ENCODE data around the gene MRPS6.

DNA sequence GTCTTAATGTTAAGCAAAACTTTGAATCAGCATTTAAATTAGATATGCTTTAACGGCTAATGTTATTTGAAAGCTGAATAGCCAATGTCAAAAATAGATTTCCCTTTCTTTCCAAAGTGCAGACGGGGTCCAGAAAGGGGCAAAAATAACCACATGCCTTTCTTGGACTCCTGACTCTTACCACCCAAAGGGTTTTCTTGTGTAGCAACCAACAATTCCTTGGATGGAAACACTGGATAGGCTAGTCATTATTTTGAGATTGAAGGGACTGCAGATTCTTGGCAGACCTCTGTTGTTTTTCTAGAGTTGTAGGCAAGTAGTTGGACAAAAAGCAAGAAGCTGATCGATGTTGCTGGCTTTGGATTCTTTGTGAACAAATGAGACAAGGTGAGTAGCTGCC lies 107.0 kb downstream of the MRPS6 start:
- TF ChIP-seq, protein P1, sequence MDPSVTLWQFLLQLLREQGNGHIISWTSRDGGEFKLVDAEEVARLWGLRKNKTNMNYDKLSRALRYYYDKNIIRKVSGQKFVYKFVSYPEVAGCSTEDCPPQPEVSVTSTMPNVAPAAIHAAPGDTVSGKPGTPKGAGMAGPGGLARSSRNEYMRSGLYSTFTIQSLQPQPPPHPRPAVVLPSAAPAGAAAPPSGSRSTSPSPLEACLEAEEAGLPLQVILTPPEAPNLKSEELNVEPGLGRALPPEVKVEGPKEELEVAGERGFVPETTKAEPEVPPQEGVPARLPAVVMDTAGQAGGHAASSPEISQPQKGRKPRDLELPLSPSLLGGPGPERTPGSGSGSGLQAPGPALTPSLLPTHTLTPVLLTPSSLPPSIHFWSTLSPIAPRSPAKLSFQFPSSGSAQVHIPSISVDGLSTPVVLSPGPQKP (IDR thresholded peaks at IDR 0.05; ENCODE audit: borderline replicate concordance, low read depth, low read length) = no peak
- no peak for TF ChIP-seq CTCF (conservative IDR thresholded peaks at IDR 0.05; ENCODE audit: low read depth, low read length)
- TF ChIP-seq SMC3 (IDR thresholded peaks at IDR 0.05; ENCODE audit: low read depth, low read length) = no peak
- no peak for TF ChIP-seq RAD21 (IDR thresholded peaks at IDR 0.05; ENCODE audit: low read length)
